ENCODE measurements around the gene ADCY2.

ADCY2 gene

DNA sequence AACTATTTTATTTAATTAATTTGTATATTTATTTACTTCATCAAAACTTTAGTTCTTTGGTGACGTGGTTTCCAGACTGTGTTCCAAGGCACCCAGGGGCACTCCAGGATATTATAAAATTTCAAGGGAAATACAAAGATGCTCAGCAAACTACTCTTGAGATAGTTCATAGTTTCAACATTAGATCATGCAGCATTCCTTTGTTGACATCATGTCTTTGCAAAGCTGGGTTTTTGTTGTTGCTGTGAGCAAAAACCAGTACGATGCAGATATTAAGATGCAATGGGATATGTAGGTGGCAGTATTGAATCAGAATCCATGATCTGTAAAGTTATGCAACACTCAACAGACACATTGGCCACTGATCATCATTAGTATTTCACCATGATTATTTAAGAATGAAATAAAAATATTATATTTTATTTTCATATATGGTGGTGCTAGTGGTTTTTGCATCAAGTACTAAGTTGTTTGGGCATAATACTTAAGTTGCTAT, 219.7 kb downstream of the ADCY2 start:
- no peaks in the 10 kb centered on the region for H3K36me3 ChIP-seq (ENCODE audit: control insufficient read depth, insufficient read depth, low read length)
- no peak for DNase-seq (ENCODE audit: extremely low read depth, insufficient read length)
- H3K27me3 ChIP-seq (replicated peaks; ENCODE audit: control insufficient read depth, insufficient read depth, low read length), result no peaks in the 10 kb centered on the region
- TF ChIP-seq, protein P1, sequence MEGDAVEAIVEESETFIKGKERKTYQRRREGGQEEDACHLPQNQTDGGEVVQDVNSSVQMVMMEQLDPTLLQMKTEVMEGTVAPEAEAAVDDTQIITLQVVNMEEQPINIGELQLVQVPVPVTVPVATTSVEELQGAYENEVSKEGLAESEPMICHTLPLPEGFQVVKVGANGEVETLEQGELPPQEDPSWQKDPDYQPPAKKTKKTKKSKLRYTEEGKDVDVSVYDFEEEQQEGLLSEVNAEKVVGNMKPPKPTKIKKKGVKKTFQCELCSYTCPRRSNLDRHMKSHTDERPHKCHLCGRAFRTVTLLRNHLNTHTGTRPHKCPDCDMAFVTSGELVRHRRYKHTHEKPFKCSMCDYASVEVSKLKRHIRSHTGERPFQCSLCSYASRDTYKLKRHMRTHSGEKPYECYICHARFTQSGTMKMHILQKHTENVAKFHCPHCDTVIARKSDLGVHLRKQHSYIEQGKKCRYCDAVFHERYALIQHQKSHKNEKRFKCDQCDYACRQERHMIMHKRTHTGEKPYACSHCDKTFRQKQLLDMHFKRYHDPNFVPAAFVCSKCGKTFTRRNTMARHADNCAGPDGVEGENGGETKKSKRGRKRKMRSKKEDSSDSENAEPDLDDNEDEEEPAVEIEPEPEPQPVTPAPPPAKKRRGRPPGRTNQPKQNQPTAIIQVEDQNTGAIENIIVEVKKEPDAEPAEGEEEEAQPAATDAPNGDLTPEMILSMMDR (IDR thresholded peaks at IDR 0.05; ENCODE audit: insufficient read depth, low read length, poor library complexity, severe bottlenecking), result no peak
- H3K4me3 ChIP-seq (replicated peaks; ENCODE audit: low read depth, low read length), result no peak overlapping the region

DNA sequence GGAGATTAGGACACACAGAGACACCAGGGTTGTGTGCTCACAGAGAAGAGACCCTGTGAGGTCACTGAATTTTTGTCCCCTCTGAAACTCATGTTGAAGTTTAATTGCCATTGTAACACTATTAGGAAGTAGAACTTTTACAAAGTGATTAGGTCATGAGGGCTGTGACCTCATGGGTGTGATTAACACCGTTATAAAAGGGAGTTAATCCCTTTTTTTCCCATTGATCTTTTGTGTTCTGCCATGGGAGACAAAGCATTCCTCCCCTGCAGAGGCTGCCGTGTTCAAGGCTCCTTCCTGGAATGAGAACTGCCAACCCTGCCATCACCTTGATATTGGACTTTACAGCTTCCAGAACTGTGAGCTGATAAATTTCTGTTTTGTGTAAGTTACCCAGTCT, 221.0 kb downstream of the ADCY2 start:
- Histone ChIP-seq H3K36me3 (ENCODE audit: control insufficient read depth, insufficient read depth, low read length) (no peaks in the 10 kb centered on the region), H3K27me3 (replicated peaks; ENCODE audit: control insufficient read depth, insufficient read depth, low read length) (no peaks in the 10 kb centered on the region), H3K4me3 (replicated peaks; ENCODE audit: low read depth, low read length) (no peak overlapping the region)
- TF ChIP-seq, protein P1 (IDR thresholded peaks at IDR 0.05; ENCODE audit: insufficient read depth, low read length, poor library complexity, severe bottlenecking), result no peak
- DNase-seq (ENCODE audit: extremely low read depth, insufficient read length), result no peak

DNA sequence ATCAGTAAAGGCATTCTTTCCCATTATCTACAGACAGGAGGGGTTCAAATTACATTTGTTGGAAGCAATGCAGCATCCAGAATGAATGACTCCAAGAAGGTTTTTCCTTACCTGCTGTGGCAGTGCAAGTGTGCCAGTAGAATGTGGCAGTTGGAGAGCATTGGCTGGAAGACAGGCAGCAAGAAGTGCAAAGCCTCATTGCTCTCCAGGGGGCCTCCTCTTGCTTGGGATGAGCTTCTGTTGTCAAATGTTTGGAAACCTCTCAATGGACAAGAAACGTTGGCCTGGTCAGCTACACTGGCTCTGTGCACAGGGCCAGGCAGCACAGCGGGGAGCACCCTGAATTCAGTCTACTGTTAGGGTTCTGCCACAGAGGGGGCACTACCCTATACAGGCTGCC, 226.6 kb downstream of the ADCY2 start:
- no peak overlapping the region for H3K4me3 ChIP-seq (replicated peaks; ENCODE audit: low read depth, low read length)
- TF ChIP-seq, protein P1 (IDR thresholded peaks at IDR 0.05; ENCODE audit: insufficient read depth, low read length, poor library complexity, severe bottlenecking), result no peak
- H3K27me3 ChIP-seq (replicated peaks; ENCODE audit: control insufficient read depth, insufficient read depth, low read length), result no peaks in the 10 kb centered on the region
- no peak for DNase-seq (ENCODE audit: extremely low read depth, insufficient read length)
- H3K36me3 ChIP-seq (ENCODE audit: control insufficient read depth, insufficient read depth, low read length), result no peaks in the 10 kb centered on the region

DNA sequence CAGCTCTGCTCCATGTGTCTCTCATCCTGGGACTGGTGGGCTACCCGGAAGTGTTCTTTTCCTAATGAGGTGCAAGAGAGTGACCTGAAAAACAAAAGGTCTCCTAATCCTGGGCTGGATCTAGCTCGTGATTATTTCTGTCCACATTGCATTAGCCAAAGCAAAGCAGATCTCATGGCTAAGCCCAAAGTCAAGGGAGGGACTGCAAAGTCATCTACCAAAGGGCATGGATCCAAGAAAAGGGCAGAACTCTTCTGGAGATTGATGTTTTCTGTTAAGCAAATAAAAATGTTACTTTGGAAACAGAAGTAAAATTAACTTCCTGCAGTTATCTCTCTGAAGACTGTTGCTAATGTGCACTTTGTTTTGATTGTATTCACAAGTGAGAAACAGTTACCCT, 229.8 kb downstream of the ADCY2 start:
- no peak for DNase-seq (ENCODE audit: extremely low read depth, insufficient read length)
- Histone ChIP-seq H3K36me3 (ENCODE audit: control insufficient read depth, insufficient read depth, low read length) (no peaks in the 10 kb centered on the region), H3K27me3 (replicated peaks; ENCODE audit: control insufficient read depth, insufficient read depth, low read length) (no peaks in the 10 kb centered on the region), H3K4me3 (replicated peaks; ENCODE audit: low read depth, low read length) (no peak overlapping the region)
- TF ChIP-seq, protein P1 (IDR thresholded peaks at IDR 0.05; ENCODE audit: insufficient read depth, low read length, poor library complexity, severe bottlenecking), result no peak

DNA sequence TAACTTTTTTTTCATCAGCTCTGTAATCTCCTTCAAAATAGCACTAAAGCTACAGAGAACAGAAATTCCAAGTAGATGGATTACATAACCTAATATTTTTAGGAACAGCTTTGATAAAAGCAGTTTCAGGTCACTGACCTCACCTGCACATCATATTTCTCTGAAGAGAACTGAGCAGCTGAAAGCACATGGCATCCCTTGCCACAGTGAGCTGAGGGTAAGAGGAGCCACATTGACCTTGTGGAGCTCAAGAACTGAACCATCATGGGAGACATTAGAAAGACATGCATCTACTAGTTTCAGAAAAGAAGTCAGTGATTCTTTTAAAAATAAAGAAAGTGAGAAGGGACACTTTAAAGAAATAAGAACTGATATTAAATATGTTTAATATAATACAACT, 232.3 kb downstream of the ADCY2 start:
- no peaks in the 10 kb centered on the region for H3K36me3 ChIP-seq (ENCODE audit: control insufficient read depth, insufficient read depth, low read length)
- DNase-seq (ENCODE audit: extremely low read depth, insufficient read length), result no peak
- TF ChIP-seq, protein P1 (IDR thresholded peaks at IDR 0.05; ENCODE audit: insufficient read depth, low read length, poor library complexity, severe bottlenecking), result no peak
- H3K4me3 ChIP-seq (replicated peaks; ENCODE audit: low read depth, low read length), result no peak overlapping the region
- no peaks in the 10 kb centered on the region for H3K27me3 ChIP-seq (replicated peaks; ENCODE audit: control insufficient read depth, insufficient read depth, low read length)

DNA sequence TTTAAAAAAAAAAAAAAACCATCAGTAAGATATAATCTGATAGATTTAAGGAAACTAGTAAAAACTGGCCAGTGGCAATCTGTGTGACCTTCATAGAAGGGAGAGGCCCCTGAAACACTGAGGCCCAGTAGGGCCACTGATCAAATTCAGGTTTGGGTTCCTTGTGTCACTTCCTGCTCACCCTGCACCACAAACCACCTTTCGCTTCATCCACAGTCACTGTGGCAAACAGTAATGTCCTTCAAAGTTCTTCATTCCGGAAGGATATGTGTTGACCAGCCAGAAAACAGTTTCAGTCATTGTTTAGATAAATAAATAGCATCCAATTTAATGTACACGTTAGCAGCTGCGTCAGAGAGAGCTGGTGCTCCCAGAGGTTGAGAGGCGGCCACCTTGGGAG, 232.9 kb downstream of the ADCY2 start:
- TF ChIP-seq, protein P1 (IDR thresholded peaks at IDR 0.05; ENCODE audit: insufficient read depth, low read length, poor library complexity, severe bottlenecking), result no peak
- H3K4me3 ChIP-seq (replicated peaks; ENCODE audit: low read depth, low read length), result no peak overlapping the region
- no peak for DNase-seq (ENCODE audit: extremely low read depth, insufficient read length)
- H3K36me3 ChIP-seq (ENCODE audit: control insufficient read depth, insufficient read depth, low read length), result no peaks in the 10 kb centered on the region
- H3K27me3 ChIP-seq (replicated peaks; ENCODE audit: control insufficient read depth, insufficient read depth, low read length), result no peaks in the 10 kb centered on the region

Measured in GM06990 (cell line).